DOHH2 (cell line): ENCODE data around the gene NEMP1.

Experiments used
- CTCF ChIP-seq: fragments of 200-600 bp; sonication (generic); IDR thresholded peaks from one replicate; pipeline ENCODE4 v1.5.1; 2014; ENCODE audit warnings: antibody characterized with exemption, mild to moderate bottlenecking, low read depth, low read length; ENCODE audit not compliant: poor library complexity, severe bottlenecking
- EZH2phosphoT487 ChIP-seq: fragments of 200-600 bp; sonication (generic); IDR thresholded peaks from 2 replicates; pipeline ENCODE4 v1.6.1; 2017; ENCODE audit warnings: borderline replicate concordance, mild to moderate bottlenecking, antibody characterized with exemption, low read length, moderate library complexity, mixed read lengths

- TF ChIP-seq CTCF = no peak
- TF ChIP-seq EZH2phosphoT487 = no peak
Measured at GRCh38 chr12:57092876-57093414, 14.4 kb upstream of the NEMP1 start.
